ENCODE results near the gene SIK1. TPM values are rescaled to one million over a fixed set of nuclear protein-coding genes. Genes with fewer than 3 reads are reported as not detected.

SIK1 gene
- total RNA-seq, 1 experiment from 2014 or later: 3.7 TPM

DNA sequence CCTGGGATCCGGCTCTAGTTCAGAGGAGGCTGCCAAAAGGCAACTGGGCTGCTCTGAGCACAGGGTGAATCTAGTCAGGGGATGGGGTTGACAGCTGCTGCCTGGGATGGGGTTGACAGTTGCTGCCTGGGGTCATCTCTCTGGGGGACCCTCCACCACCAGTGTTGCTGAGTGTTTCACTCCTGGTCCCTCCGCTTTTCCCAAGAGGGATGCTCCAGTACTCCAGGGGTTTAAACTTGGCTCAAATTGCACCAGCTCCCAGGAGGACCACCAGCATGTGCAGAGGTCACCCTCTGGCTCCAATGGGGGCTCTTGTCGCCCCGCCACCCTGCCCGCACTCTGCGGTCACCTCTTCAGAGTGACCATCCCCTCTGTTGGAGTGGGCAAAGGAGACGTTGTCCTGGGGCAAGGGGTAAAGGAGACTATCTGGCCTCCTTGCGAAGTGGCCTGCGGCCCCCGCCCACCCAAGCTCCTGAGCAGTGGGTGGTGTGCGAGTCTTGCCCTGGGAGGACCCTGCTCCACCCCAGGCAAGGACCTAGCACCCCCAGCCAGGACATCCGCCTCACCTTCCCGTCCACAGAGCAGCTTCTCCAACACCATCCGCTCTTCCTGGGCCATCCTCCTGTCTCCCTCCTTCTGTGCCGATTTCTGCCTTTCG, 52.6 kb downstream of the SIK1 start:
- H3K4me3 Mint-ChIP-seq: no peak overlapping the region
- H3K36me3 Mint-ChIP-seq: no peaks in the 10 kb centered on the region
- peaks cover 18% of the 10 kb centered on the region for H3K4me1 Mint-ChIP-seq
- TF ChIP-seq ZNF396 (CRISPR knock-in tag; IDR thresholded peaks at IDR 0.05; ENCODE audit: borderline replicate concordance): no peak
- TF ChIP-seq, protein P1, sequence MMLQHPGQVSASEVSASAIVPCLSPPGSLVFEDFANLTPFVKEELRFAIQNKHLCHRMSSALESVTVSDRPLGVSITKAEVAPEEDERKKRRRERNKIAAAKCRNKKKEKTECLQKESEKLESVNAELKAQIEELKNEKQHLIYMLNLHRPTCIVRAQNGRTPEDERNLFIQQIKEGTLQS (CRISPR knock-in tag; conservative IDR thresholded peaks at IDR 0.05): no peak
- TF ChIP-seq, protein P2, sequence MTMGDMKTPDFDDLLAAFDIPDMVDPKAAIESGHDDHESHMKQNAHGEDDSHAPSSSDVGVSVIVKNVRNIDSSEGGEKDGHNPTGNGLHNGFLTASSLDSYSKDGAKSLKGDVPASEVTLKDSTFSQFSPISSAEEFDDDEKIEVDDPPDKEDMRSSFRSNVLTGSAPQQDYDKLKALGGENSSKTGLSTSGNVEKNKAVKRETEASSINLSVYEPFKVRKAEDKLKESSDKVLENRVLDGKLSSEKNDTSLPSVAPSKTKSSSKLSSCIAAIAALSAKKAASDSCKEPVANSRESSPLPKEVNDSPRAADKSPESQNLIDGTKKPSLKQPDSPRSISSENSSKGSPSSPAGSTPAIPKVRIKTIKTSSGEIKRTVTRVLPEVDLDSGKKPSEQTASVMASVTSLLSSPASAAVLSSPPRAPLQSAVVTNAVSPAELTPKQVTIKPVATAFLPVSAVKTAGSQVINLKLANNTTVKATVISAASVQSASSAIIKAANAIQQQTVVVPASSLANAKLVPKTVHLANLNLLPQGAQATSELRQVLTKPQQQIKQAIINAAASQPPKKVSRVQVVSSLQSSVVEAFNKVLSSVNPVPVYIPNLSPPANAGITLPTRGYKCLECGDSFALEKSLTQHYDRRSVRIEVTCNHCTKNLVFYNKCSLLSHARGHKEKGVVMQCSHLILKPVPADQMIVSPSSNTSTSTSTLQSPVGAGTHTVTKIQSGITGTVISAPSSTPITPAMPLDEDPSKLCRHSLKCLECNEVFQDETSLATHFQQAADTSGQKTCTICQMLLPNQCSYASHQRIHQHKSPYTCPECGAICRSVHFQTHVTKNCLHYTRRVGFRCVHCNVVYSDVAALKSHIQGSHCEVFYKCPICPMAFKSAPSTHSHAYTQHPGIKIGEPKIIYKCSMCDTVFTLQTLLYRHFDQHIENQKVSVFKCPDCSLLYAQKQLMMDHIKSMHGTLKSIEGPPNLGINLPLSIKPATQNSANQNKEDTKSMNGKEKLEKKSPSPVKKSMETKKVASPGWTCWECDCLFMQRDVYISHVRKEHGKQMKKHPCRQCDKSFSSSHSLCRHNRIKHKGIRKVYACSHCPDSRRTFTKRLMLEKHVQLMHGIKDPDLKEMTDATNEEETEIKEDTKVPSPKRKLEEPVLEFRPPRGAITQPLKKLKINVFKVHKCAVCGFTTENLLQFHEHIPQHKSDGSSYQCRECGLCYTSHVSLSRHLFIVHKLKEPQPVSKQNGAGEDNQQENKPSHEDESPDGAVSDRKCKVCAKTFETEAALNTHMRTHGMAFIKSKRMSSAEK (CRISPR knock-in tag; IDR thresholded peaks at IDR 0.05; ENCODE audit: borderline replicate concordance): no peak
- no peak for TF ChIP-seq ZNF263 (CRISPR knock-in tag; IDR thresholded peaks at IDR 0.05; ENCODE audit: low read depth)
- TF ChIP-seq TEAD1 (CRISPR knock-in tag; IDR thresholded peaks at IDR 0.05): no peak
- TF ChIP-seq, protein P3, sequence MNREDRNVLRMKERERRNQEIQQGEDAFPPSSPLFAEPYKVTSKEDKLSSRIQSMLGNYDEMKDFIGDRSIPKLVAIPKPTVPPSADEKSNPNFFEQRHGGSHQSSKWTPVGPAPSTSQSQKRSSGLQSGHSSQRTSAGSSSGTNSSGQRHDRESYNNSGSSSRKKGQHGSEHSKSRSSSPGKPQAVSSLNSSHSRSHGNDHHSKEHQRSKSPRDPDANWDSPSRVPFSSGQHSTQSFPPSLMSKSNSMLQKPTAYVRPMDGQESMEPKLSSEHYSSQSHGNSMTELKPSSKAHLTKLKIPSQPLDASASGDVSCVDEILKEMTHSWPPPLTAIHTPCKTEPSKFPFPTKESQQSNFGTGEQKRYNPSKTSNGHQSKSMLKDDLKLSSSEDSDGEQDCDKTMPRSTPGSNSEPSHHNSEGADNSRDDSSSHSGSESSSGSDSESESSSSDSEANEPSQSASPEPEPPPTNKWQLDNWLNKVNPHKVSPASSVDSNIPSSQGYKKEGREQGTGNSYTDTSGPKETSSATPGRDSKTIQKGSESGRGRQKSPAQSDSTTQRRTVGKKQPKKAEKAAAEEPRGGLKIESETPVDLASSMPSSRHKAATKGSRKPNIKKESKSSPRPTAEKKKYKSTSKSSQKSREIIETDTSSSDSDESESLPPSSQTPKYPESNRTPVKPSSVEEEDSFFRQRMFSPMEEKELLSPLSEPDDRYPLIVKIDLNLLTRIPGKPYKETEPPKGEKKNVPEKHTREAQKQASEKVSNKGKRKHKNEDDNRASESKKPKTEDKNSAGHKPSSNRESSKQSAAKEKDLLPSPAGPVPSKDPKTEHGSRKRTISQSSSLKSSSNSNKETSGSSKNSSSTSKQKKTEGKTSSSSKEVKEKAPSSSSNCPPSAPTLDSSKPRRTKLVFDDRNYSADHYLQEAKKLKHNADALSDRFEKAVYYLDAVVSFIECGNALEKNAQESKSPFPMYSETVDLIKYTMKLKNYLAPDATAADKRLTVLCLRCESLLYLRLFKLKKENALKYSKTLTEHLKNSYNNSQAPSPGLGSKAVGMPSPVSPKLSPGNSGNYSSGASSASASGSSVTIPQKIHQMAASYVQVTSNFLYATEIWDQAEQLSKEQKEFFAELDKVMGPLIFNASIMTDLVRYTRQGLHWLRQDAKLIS (CRISPR knock-in tag; IDR thresholded peaks at IDR 0.05; ENCODE audit: borderline replicate concordance): no peak
- no peak for TF ChIP-seq ZNF232 (CRISPR knock-in tag; IDR thresholded peaks at IDR 0.05)
- TF ChIP-seq CBFB (CRISPR knock-in tag; IDR thresholded peaks at IDR 0.05; ENCODE audit: low read depth): no peak
- no peak for TF ChIP-seq TEAD4 (CRISPR knock-in tag; IDR thresholded peaks at IDR 0.05)
- no peak for TF ChIP-seq ZNF219 (CRISPR knock-in tag; IDR thresholded peaks at IDR 0.05; ENCODE audit: borderline replicate concordance)
- TF ChIP-seq, protein P4, sequence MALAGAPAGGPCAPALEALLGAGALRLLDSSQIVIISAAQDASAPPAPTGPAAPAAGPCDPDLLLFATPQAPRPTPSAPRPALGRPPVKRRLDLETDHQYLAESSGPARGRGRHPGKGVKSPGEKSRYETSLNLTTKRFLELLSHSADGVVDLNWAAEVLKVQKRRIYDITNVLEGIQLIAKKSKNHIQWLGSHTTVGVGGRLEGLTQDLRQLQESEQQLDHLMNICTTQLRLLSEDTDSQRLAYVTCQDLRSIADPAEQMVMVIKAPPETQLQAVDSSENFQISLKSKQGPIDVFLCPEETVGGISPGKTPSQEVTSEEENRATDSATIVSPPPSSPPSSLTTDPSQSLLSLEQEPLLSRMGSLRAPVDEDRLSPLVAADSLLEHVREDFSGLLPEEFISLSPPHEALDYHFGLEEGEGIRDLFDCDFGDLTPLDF (CRISPR knock-in tag; IDR thresholded peaks at IDR 0.05): no peak
- no peak for TF ChIP-seq ETV6 (CRISPR knock-in tag; IDR thresholded peaks at IDR 0.05)
- TF ChIP-seq GTF2I (CRISPR knock-in tag; conservative IDR thresholded peaks at IDR 0.05): no peak
- TF ChIP-seq, protein P5, sequence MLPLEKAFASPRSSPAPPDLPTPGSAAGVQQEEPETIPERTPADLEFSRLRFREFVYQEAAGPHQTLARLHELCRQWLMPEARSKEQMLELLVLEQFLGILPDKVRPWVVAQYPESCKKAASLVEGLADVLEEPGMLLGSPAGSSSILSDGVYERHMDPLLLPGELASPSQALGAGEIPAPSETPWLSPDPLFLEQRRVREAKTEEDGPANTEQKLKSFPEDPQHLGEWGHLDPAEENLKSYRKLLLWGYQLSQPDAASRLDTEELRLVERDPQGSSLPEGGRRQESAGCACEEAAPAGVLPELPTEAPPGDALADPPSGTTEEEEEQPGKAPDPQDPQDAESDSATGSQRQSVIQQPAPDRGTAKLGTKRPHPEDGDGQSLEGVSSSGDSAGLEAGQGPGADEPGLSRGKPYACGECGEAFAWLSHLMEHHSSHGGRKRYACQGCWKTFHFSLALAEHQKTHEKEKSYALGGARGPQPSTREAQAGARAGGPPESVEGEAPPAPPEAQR (CRISPR knock-in tag; IDR thresholded peaks at IDR 0.05): no peak
- ChIA-PET POLR2A (no interaction called here), CTCF (no interaction called here)
- no peak for DNase-seq (ENCODE audit: low spot score)
- H3K27me3 Mint-ChIP-seq (ENCODE audit: low read depth): no peaks in the 10 kb centered on the region
- no peak overlapping the region; the same call in 1 of the 2 replicates for H3K27ac Mint-ChIP-seq
- H3K9me3 Mint-ChIP-seq: no peaks in the 10 kb centered on the region
- ATAC-seq: no peak

Measured in WTC11 (cell line).